Heart right ventricle (tissue), 16 donors: ENCODE data around the gene CYB561D2. TPM values are rescaled to one million over a fixed set of nuclear protein-coding genes. Genes with fewer than 3 reads are reported as not detected.

ENCODE experiments used
- ATAC-seq, 8 donors: fragments of 200-7000 bp; cut with Tn5 transposase; one replicate each; pipeline ENCODE4 v1.9.1; 2020; ENCODE audit warnings: mild to moderate bottlenecking in 8 of 8, moderate library complexity in 8 of 8, moderate number of reproducible peaks in 1 of 8
- DNase-seq, 2 donors: peaks; one replicate each; pipeline ENCODE4 v3.0.0-alpha.2; 2020
- H3K27ac ChIP-seq, 10 donors: fragments of 200-600 bp; sonication (generic) in 2 of 10; one replicate each; pipeline versions ENCODE4 v1.5.0 to v1.8.0; 2020 to 2022; ENCODE audit warnings: mild to moderate bottlenecking in 3 of 10
- H3K27me3 ChIP-seq, 7 donors: fragments of 200-600 bp; one replicate each; pipeline ENCODE4 v1.8.0; 2021 to 2022; ENCODE audit warnings: mild to moderate bottlenecking in 2 of 7
- H3K36me3 ChIP-seq, 9 donors: fragments of 200-600 bp; sonication (generic) in 1 of 9; one replicate each; pipeline versions ENCODE4 v1.5.0 to v1.8.0; 2020 to 2022; ENCODE audit warnings: mild to moderate bottlenecking in 2 of 9
- H3K4me1 ChIP-seq, 9 donors: fragments of 200-600 bp; sonication (generic) in 1 of 9; one replicate each; pipeline versions ENCODE4 v1.5.0 to v1.8.0; 2020 to 2022; ENCODE audit warnings: mild to moderate bottlenecking in 4 of 9
- H3K4me3 ChIP-seq, 10 donors: fragments of 200-600 bp; sonication (generic) in 2 of 10; one replicate each; pipeline versions ENCODE4 v1.5.0 to v1.8.0; 2020 to 2022; ENCODE audit warnings: mild to moderate bottlenecking in 7 of 10, moderate library complexity in 2 of 10
- H3K9me3 ChIP-seq, 11 donors: fragments of 200-600 bp in 10 of 11; sonication (generic) in 2 of 11; one replicate each; pipeline versions ENCODE4 v1.5.0 to v1.8.0; 2013 to 2022; ENCODE audit warnings: mild to moderate bottlenecking in 2 of 11, control low read depth in 1 of 11, moderate library complexity in 1 of 11
- WGBS, 2 donors: extraction: QIAGEN DNeasy Blood & Tissue Kit; methylation state at CpG; one replicate each; pipeline ENCODE4 v1.1.7; 2013; ENCODE audit warnings: inconsistent platforms in 1 of 2; 5-methylcytosine and 5-hydroxymethylcytosine counted together
- intact Hi-C, 10 donors: fragments of 100-400 bp; cut with DNase I; formaldehyde crosslinking; loops; one replicate each; pipeline versions ENCODE4 v1.11.1 to v1.14.2; 2022
- polyA plus RNA-seq, 2 donors: library from polyadenylated mRNA; stranded (reverse); fragments of 200-250 nt; gene quantifications; one replicate each; pipeline ENCODE4 v1.2.3, GENCODE V29; 2013
- total RNA-seq, 10 donors: library from RNA; stranded (reverse); fragmentation: NEBNext Ultra II Directional in 3 of 10; extraction: Animal tissue kit (Norgen Biotek cat#: 25700) in 3 of 10; gene quantifications; one replicate each; pipeline versions ENCODE4 v1.2.1 to v1.2.4, GENCODE V29; 2021 to 2023
- TF ChIP-seq, protein P1 (sequence below), 9 donors: fragments of 200-600 bp; sonication (generic) in 2 of 9; IDR thresholded peaks; one replicate each; pipeline versions ENCODE4 v1.5.0 to v1.8.0; 2021 to 2022; ENCODE audit warnings: antibody characterized with exemption in 9 of 9, mild to moderate bottlenecking in 5 of 9, moderate library complexity in 1 of 9
- donor health status: Arrhythmogenic right ventricular cardiomyopathy.
- donor health status: ischemic (EF 13 %, LVEDD 7.1; RV severe dilation, severe dysfunction).
- donor health status: healthy with polysubstance abuse.
- donor health status: DM: no; HTN: yes; CAD: no.
- donor health status: DM: no; HTN: no; CAD: no.
- donor health status: ischemic (EF 25% LVEDD 6.9; RV normal size, moderate dysfunction).
- donor health status: ischemic (EF 25% LVEDD 5.7; RV mildly dilated, moderate dysfunction).
- donor health status: healthy.
- donor health status: DM: yes; HTN: yes; CAD: no.
- donor health status: Ischemic cardiomyopathy.
- donor health status: ischemic (EF 35%, LVEDD 5.7; RV mildly dilated, moderate dysfunction).
- donor health status: nonischemic (EF 11% LVEDD 7.7; RV severe dilation, severe dysfunction).
- donor health status: DM: yes; HTN: yes; CAD: no.
- donor health status: PGD.
- donor health status: ischemic (EF 29% LVEDD 5.4; RV normal size, mild dysfunction).
- donor health status: nonischemic (EF 23%, LVEDD 6.1; RV moderate dilation, normal function).

Gene CYB561D2
- total and polyA plus RNA-seq, 12 donors = 3.9 to 21.8 (median 5.8) TPM

DNA sequence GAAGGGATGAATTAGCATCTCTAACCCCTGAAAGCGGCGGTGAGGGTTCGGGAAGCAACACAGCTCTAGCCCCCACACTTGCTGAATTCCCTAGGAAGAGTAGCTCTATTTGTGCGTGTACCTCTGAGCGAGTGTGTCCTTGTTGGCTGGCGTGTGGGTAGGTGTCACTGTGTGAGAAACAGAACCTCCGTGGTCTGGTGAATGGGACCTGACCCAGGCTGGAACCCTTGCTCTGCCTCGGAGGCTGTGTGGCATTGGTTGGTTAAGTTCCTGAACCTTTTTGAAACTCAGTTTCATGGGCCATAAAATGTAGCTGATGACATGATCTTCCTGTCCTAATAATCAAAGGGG is 9.1 kb downstream of the CYB561D2 start:
- peaks cover 28 to 54% (median 43%) of the 10 kb centered on the region in 9 donors for H3K4me1 ChIP-seq
- 21 to 24% methylated on average over 8 of the region's 8 CpGs for WGBS, 2 donors
- DNase-seq (no peak), ATAC-seq (peak in 1 of 8 donors; percentile 4)
- intact Hi-C loops = loop anchor here in 2 of 10 donors (1.0 to 5.0 kb wide), 2 partner anchors 31 to 253 kb away; partner anchors contain the start of gene CISH (in 1 of the 2)
- TF ChIP-seq, protein P1, sequence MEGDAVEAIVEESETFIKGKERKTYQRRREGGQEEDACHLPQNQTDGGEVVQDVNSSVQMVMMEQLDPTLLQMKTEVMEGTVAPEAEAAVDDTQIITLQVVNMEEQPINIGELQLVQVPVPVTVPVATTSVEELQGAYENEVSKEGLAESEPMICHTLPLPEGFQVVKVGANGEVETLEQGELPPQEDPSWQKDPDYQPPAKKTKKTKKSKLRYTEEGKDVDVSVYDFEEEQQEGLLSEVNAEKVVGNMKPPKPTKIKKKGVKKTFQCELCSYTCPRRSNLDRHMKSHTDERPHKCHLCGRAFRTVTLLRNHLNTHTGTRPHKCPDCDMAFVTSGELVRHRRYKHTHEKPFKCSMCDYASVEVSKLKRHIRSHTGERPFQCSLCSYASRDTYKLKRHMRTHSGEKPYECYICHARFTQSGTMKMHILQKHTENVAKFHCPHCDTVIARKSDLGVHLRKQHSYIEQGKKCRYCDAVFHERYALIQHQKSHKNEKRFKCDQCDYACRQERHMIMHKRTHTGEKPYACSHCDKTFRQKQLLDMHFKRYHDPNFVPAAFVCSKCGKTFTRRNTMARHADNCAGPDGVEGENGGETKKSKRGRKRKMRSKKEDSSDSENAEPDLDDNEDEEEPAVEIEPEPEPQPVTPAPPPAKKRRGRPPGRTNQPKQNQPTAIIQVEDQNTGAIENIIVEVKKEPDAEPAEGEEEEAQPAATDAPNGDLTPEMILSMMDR (IDR thresholded peaks at IDR 0.05) = no peak
- H3K27ac ChIP-seq = peak overlapping the region in 3 of 10 donors; percentile 55 to 95 (median 94)
- peaks cover 0 to 37% (median 6%) of the 10 kb centered on the region in 9 donors for H3K36me3 ChIP-seq
- H3K4me3 ChIP-seq = peak overlapping the region in 6 of 10 donors; percentile 81 to 98 (median 90)
- no peaks in the 10 kb centered on the region for H3K9me3 ChIP-seq
- no peaks in the 10 kb centered on the region for H3K27me3 ChIP-seq

DNA sequence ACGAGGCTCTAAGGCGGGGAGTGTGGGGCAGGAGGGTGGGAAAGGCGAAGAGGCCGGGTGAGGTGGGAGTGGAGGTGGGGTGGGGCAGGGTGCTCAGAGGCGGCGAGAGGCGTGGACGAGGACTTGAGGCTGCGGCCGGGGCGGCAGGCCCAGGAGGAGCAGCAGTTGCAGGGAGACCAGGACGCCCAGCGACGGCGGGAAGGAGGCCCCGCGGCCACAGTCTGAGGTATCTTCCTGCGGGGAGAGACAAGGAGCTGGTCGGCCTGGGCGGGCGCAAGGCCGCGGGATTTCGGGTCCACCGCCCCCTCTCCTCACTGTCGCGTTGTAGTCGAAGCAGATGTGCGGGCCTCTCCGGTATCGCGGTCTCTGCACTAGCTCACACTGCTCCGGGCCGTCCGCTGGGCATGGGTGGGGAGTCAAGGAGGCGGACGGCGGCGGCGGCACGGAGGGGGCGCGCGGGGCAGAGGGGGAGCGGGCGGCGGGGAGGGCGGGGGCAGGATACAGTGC is 14.0 kb downstream of the CYB561D2 start:
- Histone ChIP-seq H3K27me3 (peaks cover 0 to 3% (median 0%) of the 10 kb centered on the region in 7 donors), H3K9me3 (no peaks in the 10 kb centered on the region), H3K36me3 (no peaks in the 10 kb centered on the region), H3K27ac (peak overlapping the region in 4 of 10 donors; percentile 7 to 44 (median 31)), H3K4me3 (peak overlapping the region; percentile 19 to 60 (median 54)), H3K4me1 (peaks cover 0 to 20% (median 6%) of the 10 kb centered on the region in 9 donors)
- TF ChIP-seq, protein P1 (IDR thresholded peaks at IDR 0.05) = no peak
- DNase-seq = no peak
- intact Hi-C loops = loop anchor here in 1 of 10 donors (5.0 kb wide), 1 partner anchor 178 kb away; no protein-coding TSS in a partner anchor
- peak; percentile 1 to 53 (median 25) for ATAC-seq
- WGBS, 2 donors = 15 to 22% methylated on average over 36 to 48 of the region's 48 CpGs

DNA sequence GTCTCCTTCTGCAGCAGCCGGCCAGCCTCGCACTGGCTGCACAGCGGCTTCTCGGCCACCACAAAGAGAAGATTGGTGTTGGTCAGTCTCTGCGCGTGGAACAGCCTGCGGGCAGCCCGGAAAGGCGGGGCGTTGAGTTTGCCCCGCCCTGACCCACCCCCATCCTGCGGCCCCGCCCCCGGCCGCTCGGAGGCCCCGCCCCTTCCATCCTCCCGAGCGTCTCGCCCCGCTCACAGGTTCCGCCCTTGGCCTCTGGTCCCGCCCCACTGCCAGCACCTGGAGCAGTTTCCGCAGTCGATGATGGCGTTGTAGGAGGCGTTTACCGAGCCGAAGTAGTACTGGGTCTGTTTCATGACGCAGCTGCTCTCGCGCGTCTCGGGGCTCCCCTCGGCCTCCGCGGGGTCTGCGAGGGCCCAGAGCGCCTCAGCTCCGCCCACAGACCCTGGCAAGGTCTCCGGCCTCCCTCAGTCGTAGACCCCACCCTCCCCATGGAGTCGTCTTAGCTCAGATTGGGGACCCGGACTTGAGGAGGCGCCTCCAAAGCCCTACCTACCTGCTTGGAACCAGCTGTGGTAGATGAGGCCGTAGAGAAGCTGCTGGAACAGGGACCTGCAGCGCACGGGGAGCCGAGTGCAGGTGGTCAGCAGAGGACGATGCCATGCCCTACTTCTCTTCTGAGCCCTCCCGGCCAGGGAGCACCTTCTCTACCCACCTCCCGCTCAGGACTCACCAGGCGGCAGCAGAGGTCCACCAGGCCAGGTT is 14.6 kb downstream of the CYB561D2 start:
- H3K4me3 ChIP-seq = peak overlapping the region; percentile 19 to 60 (median 54)
- DNase-seq (peak; percentile 80 to 86), ATAC-seq (peak; percentile 81 to 92 (median 86))
- TF ChIP-seq, protein P1 (IDR thresholded peaks at IDR 0.05) = no peak
- no peaks in the 10 kb centered on the region for H3K36me3 ChIP-seq
- H3K27ac ChIP-seq = peak overlapping the region in 6 of 10 donors; percentile 7 to 50 (median 31)
- 9 to 10% methylated on average over 49 to 53 of the region's 53 CpGs for WGBS, 2 donors
- peaks cover 0 to 18% (median 6%) of the 10 kb centered on the region in 9 donors for H3K4me1 ChIP-seq
- intact Hi-C loops = loop anchor here in 1 of 10 donors (5.0 kb wide), 1 partner anchor 177 kb away; no protein-coding TSS in a partner anchor
- H3K9me3 ChIP-seq = no peaks in the 10 kb centered on the region
- H3K27me3 ChIP-seq = peaks cover 0 to 3% (median 0%) of the 10 kb centered on the region in 7 donors

DNA sequence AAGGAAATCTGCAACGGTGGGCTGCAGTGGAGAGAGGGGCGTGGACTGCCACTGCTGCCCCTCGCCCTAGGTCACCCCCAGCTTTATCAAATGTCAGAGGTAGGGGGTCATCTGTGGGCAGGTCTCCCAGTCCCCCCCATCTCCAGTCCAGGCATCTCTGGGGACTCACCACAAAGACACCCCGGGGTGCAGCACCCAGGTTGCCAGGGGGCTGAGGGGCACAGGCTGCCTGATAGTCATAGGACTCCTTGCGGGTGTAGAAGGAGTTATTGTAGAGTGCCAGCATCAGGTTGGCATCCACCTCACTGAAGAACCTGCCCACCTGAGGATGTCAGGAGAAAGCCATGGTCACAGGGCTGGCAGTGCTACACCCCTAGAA is 15.2 kb downstream of the CYB561D2 start:
- Histone ChIP-seq H3K4me3 (peak overlapping the region in 6 of 10 donors; percentile 53 to 60 (median 59)), H3K36me3 (no peaks in the 10 kb centered on the region), H3K27ac (no peak overlapping the region), H3K4me1 (peaks cover 0 to 18% (median 6%) of the 10 kb centered on the region in 9 donors), H3K9me3 (no peaks in the 10 kb centered on the region), H3K27me3 (peaks cover 0 to 3% (median 0%) of the 10 kb centered on the region in 7 donors)
- ATAC-seq = no peak
- intact Hi-C loops = loop anchor here in 1 of 10 donors (5.0 kb wide), 1 partner anchor 176 kb away; no protein-coding TSS in a partner anchor
- TF ChIP-seq, protein P1 (IDR thresholded peaks at IDR 0.05) = no peak
- WGBS, 2 donors = 81 to 86% methylated on average over 5 of the region's 5 CpGs
- no peak for DNase-seq
